ENCODE measurements around the gene ZDHHC5.

DNA sequence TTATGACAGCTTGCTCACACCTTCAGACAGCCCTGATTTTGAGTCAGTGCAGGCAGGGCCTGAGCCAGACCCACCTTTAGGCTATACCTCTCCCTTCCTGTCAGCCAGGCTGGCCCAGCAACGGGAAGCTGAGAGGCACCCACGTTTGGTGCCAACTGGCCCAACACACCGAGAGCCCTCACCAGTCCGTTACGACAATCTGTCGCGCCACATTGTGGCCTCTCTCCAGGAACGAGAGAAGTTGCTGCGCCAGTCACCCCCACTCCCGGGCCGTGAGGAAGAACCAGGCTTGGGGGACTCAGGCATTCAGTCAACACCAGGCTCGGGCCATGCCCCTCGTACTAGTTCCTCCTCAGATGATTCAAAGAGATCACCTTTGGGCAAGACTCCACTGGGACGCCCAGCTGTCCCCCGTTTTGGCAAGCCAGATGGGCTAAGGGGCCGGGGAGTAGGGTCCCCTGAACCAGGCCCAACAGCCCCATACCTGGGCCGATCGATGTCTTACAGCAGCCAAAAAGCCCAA, 31.0 kb downstream of the ZDHHC5 start:
- no peak for TF ChIP-seq POLR2A (IDR thresholded peaks at IDR 0.05; ENCODE audit: low read depth, low read length)
- TF ChIP-seq, protein P1, sequence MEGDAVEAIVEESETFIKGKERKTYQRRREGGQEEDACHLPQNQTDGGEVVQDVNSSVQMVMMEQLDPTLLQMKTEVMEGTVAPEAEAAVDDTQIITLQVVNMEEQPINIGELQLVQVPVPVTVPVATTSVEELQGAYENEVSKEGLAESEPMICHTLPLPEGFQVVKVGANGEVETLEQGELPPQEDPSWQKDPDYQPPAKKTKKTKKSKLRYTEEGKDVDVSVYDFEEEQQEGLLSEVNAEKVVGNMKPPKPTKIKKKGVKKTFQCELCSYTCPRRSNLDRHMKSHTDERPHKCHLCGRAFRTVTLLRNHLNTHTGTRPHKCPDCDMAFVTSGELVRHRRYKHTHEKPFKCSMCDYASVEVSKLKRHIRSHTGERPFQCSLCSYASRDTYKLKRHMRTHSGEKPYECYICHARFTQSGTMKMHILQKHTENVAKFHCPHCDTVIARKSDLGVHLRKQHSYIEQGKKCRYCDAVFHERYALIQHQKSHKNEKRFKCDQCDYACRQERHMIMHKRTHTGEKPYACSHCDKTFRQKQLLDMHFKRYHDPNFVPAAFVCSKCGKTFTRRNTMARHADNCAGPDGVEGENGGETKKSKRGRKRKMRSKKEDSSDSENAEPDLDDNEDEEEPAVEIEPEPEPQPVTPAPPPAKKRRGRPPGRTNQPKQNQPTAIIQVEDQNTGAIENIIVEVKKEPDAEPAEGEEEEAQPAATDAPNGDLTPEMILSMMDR (conservative IDR thresholded peaks at IDR 0.05; ENCODE audit: low read depth, low read length), result no peak
